Measurements from ENCODE around the gene MRPS5.
"Not testable (repeated sequence)": the region's sequence is repeated elsewhere in the genome, so short reads cannot be mapped to it uniquely, and the experiment has no call there.

The MRPS5 gene

DNA sequence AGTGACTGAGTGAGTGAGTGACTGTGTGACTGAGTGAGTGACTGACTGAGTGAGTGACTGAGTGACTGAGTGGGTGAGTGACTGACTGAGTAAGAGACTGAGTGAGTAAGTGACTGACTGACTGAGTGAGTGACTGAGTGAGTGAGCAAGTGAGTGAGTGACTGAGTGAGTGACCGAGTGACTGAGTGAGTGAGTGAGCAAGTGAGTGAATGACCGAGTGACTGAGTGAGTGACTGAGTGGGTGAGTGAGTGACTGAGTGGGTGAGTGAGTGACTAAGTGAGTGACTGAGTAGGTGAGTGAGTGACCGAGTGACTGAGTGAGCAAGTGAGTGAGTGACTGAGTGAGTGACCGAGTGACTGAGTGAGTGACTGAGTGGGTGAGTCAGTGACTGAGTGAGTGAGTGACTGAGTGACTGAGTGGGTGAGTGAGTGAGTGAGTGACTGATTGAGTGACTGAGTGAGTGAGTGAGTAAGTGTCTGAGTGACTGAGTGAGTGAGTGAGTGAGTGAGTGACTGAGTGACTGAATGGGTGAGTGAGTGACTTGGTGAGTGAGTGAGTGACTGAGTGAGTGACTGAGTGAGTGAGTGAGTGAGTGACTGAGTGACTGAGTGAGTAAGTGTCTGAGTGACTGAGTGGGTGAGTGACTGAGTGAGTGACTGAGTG is 82.8 kb downstream of the MRPS5 start:
- Histone ChIP-seq H3K27ac (ENCODE audit: low read depth, low read length, severe bottlenecking) (no peak overlapping the region), H3K36me3 (ENCODE audit: control insufficient read depth, insufficient read depth, low read length) (no peaks in the 10 kb centered on the region), H3K4me3 (ENCODE audit: extremely low read depth, insufficient read depth, low read length, poor library complexity, severe bottlenecking) (no peak overlapping the region), H3K4me1 (ENCODE audit: control insufficient read depth, insufficient read depth, low read length, poor library complexity, severe bottlenecking) (peaks cover 8% of the 10 kb centered on the region), H3K9me3 (ENCODE audit: control insufficient read depth, low read length) (no peaks in the 10 kb centered on the region)
- 89 to 94% methylated on average over 3 to 4 of the region's 4 CpGs for WGBS, 2 experiments (ENCODE audit: insufficient coverage in 2 of 2)

DNA sequence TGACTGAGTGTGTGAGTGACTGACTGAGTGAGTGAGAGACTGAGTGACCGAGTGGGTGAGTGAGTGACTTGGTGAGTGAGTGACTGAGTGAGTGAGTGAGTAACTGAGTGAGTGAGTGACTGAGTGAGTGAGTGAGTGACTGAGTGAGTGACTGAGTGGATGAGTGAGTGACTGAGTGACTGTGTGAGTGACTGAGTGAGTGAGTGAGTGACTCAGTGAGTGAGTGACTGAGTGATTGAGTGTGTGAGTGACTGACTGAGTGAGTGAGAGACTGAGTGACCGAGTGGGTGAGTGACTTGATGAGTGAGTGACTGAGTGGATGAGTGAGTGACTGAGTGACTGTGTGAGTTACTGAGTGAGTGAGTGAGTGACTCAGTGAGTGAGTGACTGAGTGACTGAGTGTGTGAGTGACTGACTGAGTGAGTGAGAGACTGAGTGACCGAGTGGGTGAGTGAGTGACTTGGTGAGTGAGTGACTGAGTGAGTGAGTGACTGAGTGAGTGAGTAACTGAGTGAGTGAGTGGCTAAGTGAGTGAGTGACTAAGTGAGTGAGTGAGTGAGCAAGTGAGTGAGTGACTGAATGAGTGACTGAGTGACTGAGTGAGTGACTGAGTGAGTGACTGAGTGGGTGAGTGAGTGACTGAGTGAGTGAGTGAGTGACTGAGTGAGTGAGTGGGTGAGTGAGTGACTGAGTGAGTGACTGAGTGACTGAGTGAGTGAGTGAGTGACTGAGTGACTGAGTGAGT is 83.6 kb downstream of the MRPS5 start:
- not testable (repeated sequence) for H3K27ac ChIP-seq (ENCODE audit: low read depth, low read length, severe bottlenecking); H3K36me3 ChIP-seq (ENCODE audit: control insufficient read depth, insufficient read depth, low read length); H3K4me1 ChIP-seq (ENCODE audit: control insufficient read depth, insufficient read depth, low read length, poor library complexity, severe bottlenecking); H3K9me3 ChIP-seq (ENCODE audit: control insufficient read depth, low read length); H3K4me3 ChIP-seq (ENCODE audit: extremely low read depth, insufficient read depth, low read length, poor library complexity, severe bottlenecking)
- WGBS, 2 experiments (ENCODE audit: insufficient coverage in 2 of 2) = 87 to 96% methylated on average over 3 of the region's 3 CpGs

DNA sequence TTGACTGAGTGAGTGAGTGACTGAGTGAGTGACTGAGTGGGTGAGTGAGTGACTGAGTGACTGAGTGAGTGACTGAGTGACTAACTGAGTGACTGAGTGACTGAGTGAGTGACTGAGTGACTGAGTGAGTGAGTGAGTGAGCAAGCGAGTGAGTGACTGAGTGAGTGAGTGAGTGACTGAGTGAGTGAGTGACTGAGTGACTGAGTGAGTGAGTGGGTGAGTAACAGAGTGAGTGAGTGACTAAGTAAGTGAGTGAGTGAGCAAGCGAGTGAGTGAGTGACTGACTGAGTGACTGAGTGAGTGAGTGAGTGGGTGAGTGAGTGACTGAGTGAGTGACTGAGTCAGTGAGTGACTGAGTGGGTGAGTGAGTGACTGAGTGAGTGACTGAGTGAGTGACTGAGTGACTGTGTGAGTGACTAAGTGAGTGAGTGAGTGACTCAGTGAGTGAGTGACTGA is 84.2 kb downstream of the MRPS5 start:
- WGBS, 2 experiments (ENCODE audit: insufficient coverage in 2 of 2) = 77 to 82% methylated on average over 2 of the region's 2 CpGs
- peaks cover 3% of the 10 kb centered on the region for H3K4me1 ChIP-seq (ENCODE audit: control insufficient read depth, insufficient read depth, low read length, poor library complexity, severe bottlenecking)
- H3K36me3 ChIP-seq (ENCODE audit: control insufficient read depth, insufficient read depth, low read length) = no peaks in the 10 kb centered on the region
- no peak overlapping the region for H3K27ac ChIP-seq (ENCODE audit: low read depth, low read length, severe bottlenecking)
- no peak overlapping the region for H3K4me3 ChIP-seq (ENCODE audit: extremely low read depth, insufficient read depth, low read length, poor library complexity, severe bottlenecking)
- no peaks in the 10 kb centered on the region for H3K9me3 ChIP-seq (ENCODE audit: control insufficient read depth, low read length)

- 81 to 88% methylated on average over 3 of the region's 3 CpGs for WGBS, 2 experiments (ENCODE audit: insufficient coverage in 2 of 2)
- Histone ChIP-seq H3K9me3 (ENCODE audit: control insufficient read depth, low read length) (no peaks in the 10 kb centered on the region), H3K4me3 (ENCODE audit: extremely low read depth, insufficient read depth, low read length, poor library complexity, severe bottlenecking) (no peak overlapping the region), H3K4me1 (ENCODE audit: control insufficient read depth, insufficient read depth, low read length, poor library complexity, severe bottlenecking) (peaks cover 3% of the 10 kb centered on the region), H3K36me3 (ENCODE audit: control insufficient read depth, insufficient read depth, low read length) (no peaks in the 10 kb centered on the region), H3K27ac (ENCODE audit: low read depth, low read length, severe bottlenecking) (no peak overlapping the region)
Measured at GRCh38 chr2:95036596-95037383, 84.8 kb downstream of the MRPS5 start.
